ENCODE measurements around the gene PLCB3. TPM values are rescaled to one million over a fixed set of nuclear protein-coding genes. Genes with fewer than 3 reads are reported as not detected.

The PLCB3 gene
- total and polyA plus RNA-seq, 2 of the 13 experiments (the other 11 are each of a cell fraction or from before 2014, with no cell fraction given), result 7.5 to 13.8 TPM

- TF ChIP-seq THAP9 (CRISPR knock-in tag; IDR thresholded peaks at IDR 0.05; ENCODE audit: borderline replicate concordance) (no peak), RCOR2 (CRISPR knock-in tag; IDR thresholded peaks at IDR 0.05) (no peak), TARDBP (CRISPR knock-in tag; IDR thresholded peaks at IDR 0.05) (0 out of 2 replicates have a peak, but pooled peaks have one; percentile 33), IKZF5 (CRISPR knock-in tag; IDR thresholded peaks at IDR 0.05) (peak; percentile 53; the same call in 1 of the 2 replicates), PRDM10 (CRISPR knock-in tag; IDR thresholded peaks at IDR 0.05; ENCODE audit: low read depth) (no peak), RFXAP (CRISPR knock-in tag; IDR thresholded peaks at IDR 0.05; ENCODE audit: borderline replicate concordance) (0 out of 2 replicates have a peak, but pooled peaks have one; percentile 49), ZNF790 (CRISPR knock-in tag; IDR thresholded peaks at IDR 0.05; ENCODE audit: borderline replicate concordance) (no peak), FOXO4 (CRISPR knock-in tag; conservative IDR thresholded peaks at IDR 0.05) (no peak), NR2F1 (CRISPR knock-in tag; IDR thresholded peaks at IDR 0.05) (no peak), ZNF253 (CRISPR knock-in tag; IDR thresholded peaks at IDR 0.05; ENCODE audit: borderline replicate concordance) (no peak), CEBPG (CRISPR knock-in tag; IDR thresholded peaks at IDR 0.05) (peak; percentile 81), CREB1 (IDR thresholded peaks at IDR 0.05) (peak; percentile 28), CREB1 (CRISPR knock-in tag; IDR thresholded peaks at IDR 0.05) (no peak), NFKBIZ (CRISPR knock-in tag; IDR thresholded peaks at IDR 0.05) (no peak), SIX4 (CRISPR knock-in tag; IDR thresholded peaks at IDR 0.05) (no peak), ZNF432 (CRISPR knock-in tag; IDR thresholded peaks at IDR 0.05; ENCODE audit: borderline replicate concordance) (no peak), ZFP1 (CRISPR knock-in tag; IDR thresholded peaks at IDR 0.05) (no peak), ZNF747 (CRISPR knock-in tag; IDR thresholded peaks at IDR 0.05; ENCODE audit: borderline replicate concordance) (no peak)
Measured at GRCh38 chr11:64305075-64305690, 53.9 kb downstream of the PLCB3 start, which contains the start of gene ESRRA (continued).
